ENCODE results near the gene TPK1.

The TPK1 gene

DNA sequence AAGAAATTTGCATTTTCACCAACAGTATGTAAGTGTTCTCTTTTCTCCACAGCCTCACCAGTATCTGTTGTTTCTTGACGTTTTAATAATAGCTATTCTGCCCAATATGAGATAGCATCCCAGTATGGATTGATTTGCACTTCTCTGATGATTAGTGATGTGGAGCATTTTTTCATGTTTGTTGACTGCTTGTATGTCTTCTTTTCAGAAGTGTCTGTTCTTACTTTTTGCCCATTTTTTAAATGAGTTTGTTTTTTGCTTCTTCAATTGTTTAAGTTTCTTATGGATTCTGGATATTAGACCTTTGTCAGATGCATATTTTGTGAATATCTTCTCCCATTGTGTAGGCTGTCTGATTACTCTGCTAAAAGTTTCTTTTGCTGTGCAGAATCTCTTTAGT lies 12.2 kb upstream of the TPK1 start:
- no peak for DNase-seq
- Histone ChIP-seq H3K27me3 (no peaks in the 10 kb centered on the region), H3K4me1 (no peaks in the 10 kb centered on the region), H3K9me3 (no peaks in the 10 kb centered on the region), H3K36me3 (no peaks in the 10 kb centered on the region), H3K4me3 (ENCODE audit: low read depth, low read length) (no peak overlapping the region)
- TF ChIP-seq, protein P1, sequence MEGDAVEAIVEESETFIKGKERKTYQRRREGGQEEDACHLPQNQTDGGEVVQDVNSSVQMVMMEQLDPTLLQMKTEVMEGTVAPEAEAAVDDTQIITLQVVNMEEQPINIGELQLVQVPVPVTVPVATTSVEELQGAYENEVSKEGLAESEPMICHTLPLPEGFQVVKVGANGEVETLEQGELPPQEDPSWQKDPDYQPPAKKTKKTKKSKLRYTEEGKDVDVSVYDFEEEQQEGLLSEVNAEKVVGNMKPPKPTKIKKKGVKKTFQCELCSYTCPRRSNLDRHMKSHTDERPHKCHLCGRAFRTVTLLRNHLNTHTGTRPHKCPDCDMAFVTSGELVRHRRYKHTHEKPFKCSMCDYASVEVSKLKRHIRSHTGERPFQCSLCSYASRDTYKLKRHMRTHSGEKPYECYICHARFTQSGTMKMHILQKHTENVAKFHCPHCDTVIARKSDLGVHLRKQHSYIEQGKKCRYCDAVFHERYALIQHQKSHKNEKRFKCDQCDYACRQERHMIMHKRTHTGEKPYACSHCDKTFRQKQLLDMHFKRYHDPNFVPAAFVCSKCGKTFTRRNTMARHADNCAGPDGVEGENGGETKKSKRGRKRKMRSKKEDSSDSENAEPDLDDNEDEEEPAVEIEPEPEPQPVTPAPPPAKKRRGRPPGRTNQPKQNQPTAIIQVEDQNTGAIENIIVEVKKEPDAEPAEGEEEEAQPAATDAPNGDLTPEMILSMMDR (IDR thresholded peaks at IDR 0.05; ENCODE audit: low read depth, low read length) = no peak

DNA sequence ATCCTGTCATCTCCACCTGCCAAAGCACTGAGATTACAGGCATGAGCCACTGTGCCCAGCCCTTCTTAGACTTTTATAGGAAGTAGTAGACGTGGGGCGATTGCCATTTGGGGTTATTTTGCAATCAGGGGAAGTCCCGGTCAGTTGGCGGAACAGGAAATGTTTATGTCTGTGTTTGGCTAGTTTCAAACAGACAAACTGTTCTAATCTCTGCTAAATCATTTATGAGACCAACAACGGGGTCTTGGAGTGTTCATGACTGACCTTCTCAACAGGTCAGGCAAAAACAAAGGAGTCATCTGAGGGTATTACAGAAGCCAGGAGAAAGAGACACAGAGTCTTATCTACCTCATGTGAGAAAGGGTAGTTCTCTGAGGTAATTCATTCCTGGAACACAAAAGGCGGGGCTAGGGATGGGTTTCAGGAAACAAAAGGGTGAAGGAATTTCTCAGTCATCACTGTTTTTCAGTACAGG lies 6.6 kb upstream of the TPK1 start:
- no peak for DNase-seq
- no peaks in the 10 kb centered on the region for H3K9me3 ChIP-seq
- H3K36me3 ChIP-seq = no peaks in the 10 kb centered on the region
- no peak overlapping the region for H3K4me3 ChIP-seq (ENCODE audit: low read depth, low read length)
- no peaks in the 10 kb centered on the region for H3K27me3 ChIP-seq
- H3K4me1 ChIP-seq = no peaks in the 10 kb centered on the region
- TF ChIP-seq, protein P1 (IDR thresholded peaks at IDR 0.05; ENCODE audit: low read depth, low read length) = no peak

DNA sequence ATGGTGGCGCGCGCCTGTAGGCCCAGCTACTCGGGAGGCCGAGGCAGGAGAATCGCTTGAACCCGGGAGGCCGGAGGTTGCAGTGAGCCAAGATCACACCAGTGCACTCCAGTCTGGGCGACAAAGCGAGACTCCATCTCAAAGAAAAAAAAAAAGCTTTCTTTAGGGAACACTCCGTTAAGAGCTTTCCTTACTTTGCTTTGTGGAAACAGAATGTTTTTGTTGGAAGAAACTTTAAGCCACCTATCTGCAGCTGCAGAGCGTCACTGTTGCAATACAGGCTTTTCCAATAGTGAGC lies 641 bp upstream of the TPK1 start:
- Histone ChIP-seq H3K27me3 (no peaks in the 10 kb centered on the region), H3K36me3 (no peaks in the 10 kb centered on the region), H3K4me1 (no peaks in the 10 kb centered on the region), H3K9me3 (no peaks in the 10 kb centered on the region), H3K4me3 (ENCODE audit: low read depth, low read length) (no peak overlapping the region)
- DNase-seq = no peak
- TF ChIP-seq, protein P1 (IDR thresholded peaks at IDR 0.05; ENCODE audit: low read depth, low read length) = no peak

DNA sequence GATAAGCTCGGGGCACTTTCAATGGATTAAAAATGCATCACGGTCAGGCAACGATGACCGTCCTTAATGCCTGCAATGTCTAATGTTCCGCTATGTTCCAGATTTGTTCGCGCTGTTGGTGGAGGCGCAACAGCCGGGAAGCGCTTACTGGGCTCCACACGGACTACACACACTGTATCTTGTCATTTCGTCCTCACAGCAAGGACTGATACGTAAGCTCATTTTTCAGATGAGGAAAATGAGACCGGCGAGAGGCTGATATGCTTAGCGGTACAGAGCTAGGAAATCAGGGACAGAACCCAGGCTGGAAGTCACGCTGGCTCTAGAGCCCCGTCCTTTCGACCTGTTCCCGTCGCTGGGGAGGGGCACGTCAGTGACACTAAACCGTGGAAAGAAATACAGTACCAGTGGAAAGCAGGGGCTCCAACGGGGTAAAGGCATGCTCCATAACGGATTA lies 670 bp downstream of the TPK1 start:
- Histone ChIP-seq H3K27me3 (no peaks in the 10 kb centered on the region), H3K4me3 (ENCODE audit: low read depth, low read length) (peak overlapping the region; percentile 94), H3K36me3 (no peaks in the 10 kb centered on the region), H3K4me1 (no peaks in the 10 kb centered on the region), H3K9me3 (no peaks in the 10 kb centered on the region)
- peak; percentile 39 for DNase-seq
- TF ChIP-seq, protein P1 (IDR thresholded peaks at IDR 0.05; ENCODE audit: low read depth, low read length) = no peak

DNA sequence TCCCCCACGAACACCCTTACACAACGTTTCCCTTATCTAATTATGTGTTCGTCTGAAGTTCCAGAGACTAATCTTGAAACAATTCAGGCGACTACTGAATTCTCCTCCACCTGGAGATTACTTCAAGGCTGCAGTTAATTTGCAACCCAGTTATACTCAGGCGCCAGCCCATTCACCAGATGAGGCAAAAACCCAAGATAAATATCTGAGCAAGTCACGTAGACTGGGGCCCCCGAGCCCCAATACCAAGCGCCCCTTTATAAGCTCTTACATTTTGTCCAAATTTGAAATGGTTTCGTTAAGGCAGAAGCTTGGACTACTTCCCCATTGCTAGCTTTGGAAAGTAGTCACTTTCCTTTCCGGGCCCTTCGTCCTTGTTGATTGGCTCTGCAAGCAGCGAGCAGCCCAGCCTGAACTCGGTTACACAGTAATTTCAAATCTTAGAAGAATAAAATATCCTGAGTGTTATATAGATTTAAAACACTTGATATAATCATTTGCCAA lies 1.2 kb downstream of the TPK1 start:
- Histone ChIP-seq H3K27me3 (no peaks in the 10 kb centered on the region), H3K9me3 (no peaks in the 10 kb centered on the region), H3K4me1 (no peaks in the 10 kb centered on the region), H3K4me3 (ENCODE audit: low read depth, low read length) (peak overlapping the region; percentile 94), H3K36me3 (no peaks in the 10 kb centered on the region)
- no peak for DNase-seq
- TF ChIP-seq, protein P1 (IDR thresholded peaks at IDR 0.05; ENCODE audit: low read depth, low read length) = no peak

DNA sequence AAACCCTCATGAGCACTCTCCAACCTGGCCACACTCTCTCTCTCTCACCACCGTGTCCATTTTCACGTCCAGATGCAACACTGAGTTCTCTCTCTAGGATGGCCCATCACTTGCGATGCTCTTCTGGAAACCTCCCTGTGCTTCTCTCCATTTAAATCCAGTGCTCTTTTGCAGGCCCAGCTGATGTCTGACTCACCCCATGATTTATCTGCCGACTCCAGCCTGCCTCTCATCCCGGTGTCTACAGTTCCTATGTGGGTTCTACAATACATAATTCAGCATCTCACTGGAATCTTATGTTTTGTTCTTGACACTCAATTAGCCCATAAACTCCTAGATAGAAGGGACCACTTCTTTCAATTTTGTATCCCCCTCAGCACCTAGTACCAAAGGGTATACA lies 5.0 kb downstream of the TPK1 start:
- Histone ChIP-seq H3K9me3 (no peaks in the 10 kb centered on the region), H3K27me3 (no peaks in the 10 kb centered on the region), H3K36me3 (no peaks in the 10 kb centered on the region), H3K4me1 (no peaks in the 10 kb centered on the region), H3K4me3 (ENCODE audit: low read depth, low read length) (no peak overlapping the region)
- DNase-seq = no peak
- TF ChIP-seq, protein P1 (IDR thresholded peaks at IDR 0.05; ENCODE audit: low read depth, low read length) = no peak
